ENCODE results near the gene AGAP3. TPM values are rescaled to one million over a fixed set of nuclear protein-coding genes. Genes with fewer than 3 reads are reported as not detected.

The AGAP3 gene
- total RNA-seq, 1 experiment from 2014 or later, result 138 TPM

- ChIA-PET POLR2A (interaction anchor here (1.8 to 10.0 kb wide), 4 partner anchors 24 to 58 kb away, joined by 9 to 151 read pairs (median 71); partner anchors contain the start of genes ABCB8, CDK5 and SLC4A2), CTCF (interaction anchor here (15.0 kb wide), 1 partner anchor 23 kb away, joined by 315 read pairs; no protein-coding TSS in a partner anchor)
- H3K27ac Mint-ChIP-seq (ENCODE audit: low read depth, unreplicated experiment), result no peak overlapping the region
- peaks cover 20% of the 10 kb centered on the region for H3K36me3 Mint-ChIP-seq (ENCODE audit: insufficient read depth, unreplicated experiment)
- peaks cover 42% of the 10 kb centered on the region for H3K4me1 Mint-ChIP-seq (ENCODE audit: insufficient read depth, unreplicated experiment)
- intact Hi-C loops (cut with micrococcal nuclease), result loop anchor here (1.0 kb wide), 1 partner anchor 29 kb away; no protein-coding TSS in a partner anchor
- peak; percentile 45 for DNase-seq (ENCODE audit: unreplicated experiment)
- no peaks in the 10 kb centered on the region for H3K27me3 Mint-ChIP-seq (ENCODE audit: insufficient read depth, unreplicated experiment)
- TF ChIP-seq CTCF (IDR thresholded peaks at IDR 0.05; ENCODE audit: unreplicated experiment), result no peak
- no TSS peak for BruUV-seq (replicated peaks)
- no peaks in the 10 kb centered on the region for H3K9me3 Mint-ChIP-seq (ENCODE audit: unreplicated experiment)
- H3K4me3 Mint-ChIP-seq (ENCODE audit: unreplicated experiment), result peak overlapping the region; percentile 77
These were observed 548 bp downstream of the AGAP3 start for GRCh38 chr7:151086802-151087244.

GRCh38 chr7:151087245-151088018, 1.2 kb downstream of the AGAP3 start:
- Mint-ChIP-seq H3K36me3 (ENCODE audit: insufficient read depth, unreplicated experiment) (peaks cover 18% of the 10 kb centered on the region), H3K27me3 (ENCODE audit: insufficient read depth, unreplicated experiment) (no peaks in the 10 kb centered on the region), H3K4me1 (ENCODE audit: insufficient read depth, unreplicated experiment) (peaks cover 41% of the 10 kb centered on the region), H3K27ac (ENCODE audit: low read depth, unreplicated experiment) (peak overlapping the region; percentile 88), H3K9me3 (ENCODE audit: unreplicated experiment) (no peaks in the 10 kb centered on the region), H3K4me3 (ENCODE audit: unreplicated experiment) (peak overlapping the region; percentile 77)
- no TSS peak for BruUV-seq (replicated peaks)
- peak; percentile 59 for DNase-seq (ENCODE audit: unreplicated experiment)
- peak; percentile 24 for TF ChIP-seq CTCF (IDR thresholded peaks at IDR 0.05; ENCODE audit: unreplicated experiment)
- intact Hi-C loops (cut with micrococcal nuclease), result loop anchor here (1.0 to 2.0 kb wide), 3 partner anchors 24 to 59 kb away; partner anchors contain the start of gene ABCB8
- ChIA-PET CTCF (interaction anchor here (0.6 to 15.0 kb wide), 7 partner anchors 12 to 189 kb away, joined by 3 to 315 read pairs (median 4); no protein-coding TSS in a partner anchor), POLR2A (interaction anchor here (0.9 to 10.0 kb wide), 7 partner anchors 18 to 719 kb away, joined by 3 to 151 read pairs (median 9); partner anchors contain the start of genes ABCB8, ABCF2, CDK5 and REPIN1)

GRCh38 chr7:151088019-151088855, 2.0 kb downstream of the AGAP3 start:
- POLR2A ChIA-PET, result interaction anchor here (0.7 to 10.0 kb wide), 8 partner anchors 17 to 1950 kb away, joined by 3 to 151 read pairs (median 8); partner anchors contain the start of genes ABCB8, ABCF2, CDK5 and REPIN1
- no peak for TF ChIP-seq CTCF (IDR thresholded peaks at IDR 0.05; ENCODE audit: unreplicated experiment)
- no peaks in the 10 kb centered on the region for H3K9me3 Mint-ChIP-seq (ENCODE audit: unreplicated experiment)

More at GRCh38 chr7:151088019-151088855, 2.0 kb downstream of the AGAP3 start:
- intact Hi-C loops (cut with micrococcal nuclease), result loop anchor here (1.0 to 2.0 kb wide), 2 partner anchors 23 to 59 kb away; partner anchors contain the start of gene ABCB8
- Mint-ChIP-seq H3K36me3 (ENCODE audit: insufficient read depth, unreplicated experiment) (peaks cover 11% of the 10 kb centered on the region), H3K27ac (ENCODE audit: low read depth, unreplicated experiment) (peak overlapping the region; percentile 88), H3K4me3 (ENCODE audit: unreplicated experiment) (peak overlapping the region; percentile 77), H3K4me1 (ENCODE audit: insufficient read depth, unreplicated experiment) (peaks cover 34% of the 10 kb centered on the region), H3K27me3 (ENCODE audit: insufficient read depth, unreplicated experiment) (no peaks in the 10 kb centered on the region)
- peak; percentile 36 for DNase-seq (ENCODE audit: unreplicated experiment)
- CTCF ChIA-PET, result interaction anchor here (0.6 to 15.0 kb wide), 9 partner anchors 9 to 190 kb away, joined by 3 to 315 read pairs (median 3); no protein-coding TSS in a partner anchor
- BruUV-seq (replicated peaks), result TSS peak; percentile 53

Measured in MCF 10A (cell line).